ENCODE data around the gene TBC1D2B. TPM values are rescaled to one million over a fixed set of nuclear protein-coding genes. Genes with fewer than 3 reads are reported as not detected.

TBC1D2B gene
- total RNA-seq, 1 experiment from 2014 or later, result 50.0 TPM

- H3K4me1 Mint-ChIP-seq (ENCODE audit: low read depth, unreplicated experiment), result no peaks in the 10 kb centered on the region
- DNase-seq, result no peak
- peaks cover 6% of the 10 kb centered on the region for H3K36me3 Mint-ChIP-seq (ENCODE audit: insufficient read depth, unreplicated experiment)
- intact Hi-C loops (cut with micrococcal nuclease; ENCODE audit: unreplicated experiment), result no loop called here
- H3K27ac Mint-ChIP-seq (ENCODE audit: unreplicated experiment), result no peak overlapping the region
- peaks cover 7% of the 10 kb centered on the region for H3K27me3 Mint-ChIP-seq (ENCODE audit: unreplicated experiment)
- BruUV-seq (replicated peaks), result no TSS peak
- CTCF ChIA-PET, result no interaction called here
- H3K4me3 Mint-ChIP-seq (ENCODE audit: low read depth, unreplicated experiment), result no peak overlapping the region
- H3K9me3 Mint-ChIP-seq (ENCODE audit: low read depth, unreplicated experiment), result no peaks in the 10 kb centered on the region
- no peak for TF ChIP-seq CTCF (IDR thresholded peaks at IDR 0.05; ENCODE audit: unreplicated experiment)
Measured at GRCh38 chr15:77945566-77945965, 131.9 kb downstream of the TBC1D2B start.

Other genes starting within 250 kb of the TBC1D2B start
- gene SH2D7, start 14.8 kb upstream of the TBC1D2B start, total RNA-seq (2022), result not detected in 2 replicates
- gene CIB2, start 53.7 kb upstream of the TBC1D2B start, total RNA-seq (2022), result 15.1 and 15.7 TPM in 2 replicates
- 96.1 and 111 TPM in 2 replicates for gene IDH3A, start 71.7 kb upstream of the TBC1D2B start, total RNA-seq (2022)
- gene ACSBG1, start 156.9 kb upstream of the TBC1D2B start, total RNA-seq (2022), result 0.45 and 0.49 TPM in 2 replicates
- gene DNAJA4, start 186.9 kb upstream of the TBC1D2B start, total RNA-seq (2022), result 52.1 and 53.6 TPM in 2 replicates
- gene SKIC8, start 221.9 kb upstream of the TBC1D2B start, total RNA-seq (2022), result 67.8 and 72.8 TPM in 2 replicates